ENCODE results near the gene NLRP7. TPM values are rescaled to one million over a fixed set of nuclear protein-coding genes. Genes with fewer than 3 reads are reported as not detected.

The NLRP7 gene
- total and polyA plus RNA-seq, 2 donors (not counting 3 experiments of a cell fraction or from before 2014, with no cell fraction given), result not detected

DNA sequence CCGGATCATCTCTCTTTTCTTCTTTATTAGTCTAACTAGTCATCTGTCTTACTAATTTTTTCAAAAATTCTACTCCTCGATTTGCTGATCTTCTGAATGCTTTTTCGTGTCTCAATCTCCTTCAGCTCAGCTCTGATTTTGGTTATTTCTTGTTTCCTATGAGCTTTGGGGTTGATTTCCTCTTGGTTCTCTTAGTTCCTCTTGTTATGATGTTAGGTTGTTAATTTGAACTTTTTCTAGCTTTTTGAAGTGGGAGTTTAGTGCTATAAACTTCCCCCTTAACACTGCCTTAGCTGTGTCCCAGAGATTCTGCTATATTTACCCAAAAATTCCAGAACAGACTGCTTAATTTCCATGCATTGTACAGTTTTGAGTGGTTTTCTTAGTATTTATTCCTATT, 69.9 kb downstream of the NLRP7 start:
- POLR2A ChIA-PET, result no interaction called here
- Histone ChIP-seq H2AFZ (ENCODE audit: low read depth, low read length) (no peak overlapping the region), H3K4me2 (ENCODE audit: insufficient read depth, low read length) (no peak overlapping the region)

More for the DNA sequence above, 69.9 kb downstream of the NLRP7 start:
- intact Hi-C loops (cut with micrococcal nuclease) (no loop called here), dilution Hi-C loops (cut with MboI; ENCODE audit: extremely low pct_ligation_motif_present, low sequenced_read_pairs) (no loop called here)
- Histone ChIP-seq H3K27ac (ENCODE audit: insufficient read depth, low read depth, low read length) (no peak overlapping the region), H3K79me2 (ENCODE audit: control insufficient read depth, insufficient read depth, low read length) (no peaks in the 10 kb centered on the region), H3K9ac (replicated peaks; ENCODE audit: extremely low read depth, insufficient read depth, low read length) (no peak overlapping the region), H3K36me3 (ENCODE audit: control insufficient read depth in 2 of 2, extremely low read depth in 1 of 2, insufficient read depth in 2 of 2, low read length in 2 of 2) (no peaks in the 10 kb centered on the region), H4K20me1 (replicated peaks; ENCODE audit: control insufficient read depth, extremely low read depth, insufficient read depth, low read length) (no peaks in the 10 kb centered on the region), H3K9me1 (replicated peaks; ENCODE audit: control insufficient read depth, extremely low read depth, insufficient read depth, low read length) (no peaks in the 10 kb centered on the region), H3K9me3 (replicated peaks; ENCODE audit: control insufficient read depth, insufficient read depth, low read length) (no peaks in the 10 kb centered on the region), H3K27me3 (ENCODE audit: control insufficient read depth in 2 of 2, insufficient read depth in 2 of 2, low read length in 2 of 2) (no peaks in the 10 kb centered on the region), H3K4me1 (ENCODE audit: control insufficient read depth, extremely low read depth, insufficient read depth, low read length) (no peaks in the 10 kb centered on the region), H3K4me3 (replicated peaks in 1 of 3; ENCODE audit: insufficient read depth in 1 of 3, low read depth in 1 of 3, low read length in 3 of 3) (no peak overlapping the region)
- no peak for TF ChIP-seq EZH2 (IDR thresholded peaks at IDR 0.05; ENCODE audit: borderline replicate concordance, low read depth, low read length, severe bottlenecking)
- no peak for TF ChIP-seq GATA2 (IDR thresholded peaks at IDR 0.05; ENCODE audit: insufficient read depth, insufficient read length, low read depth, low read length)
- TF ChIP-seq, protein P1, sequence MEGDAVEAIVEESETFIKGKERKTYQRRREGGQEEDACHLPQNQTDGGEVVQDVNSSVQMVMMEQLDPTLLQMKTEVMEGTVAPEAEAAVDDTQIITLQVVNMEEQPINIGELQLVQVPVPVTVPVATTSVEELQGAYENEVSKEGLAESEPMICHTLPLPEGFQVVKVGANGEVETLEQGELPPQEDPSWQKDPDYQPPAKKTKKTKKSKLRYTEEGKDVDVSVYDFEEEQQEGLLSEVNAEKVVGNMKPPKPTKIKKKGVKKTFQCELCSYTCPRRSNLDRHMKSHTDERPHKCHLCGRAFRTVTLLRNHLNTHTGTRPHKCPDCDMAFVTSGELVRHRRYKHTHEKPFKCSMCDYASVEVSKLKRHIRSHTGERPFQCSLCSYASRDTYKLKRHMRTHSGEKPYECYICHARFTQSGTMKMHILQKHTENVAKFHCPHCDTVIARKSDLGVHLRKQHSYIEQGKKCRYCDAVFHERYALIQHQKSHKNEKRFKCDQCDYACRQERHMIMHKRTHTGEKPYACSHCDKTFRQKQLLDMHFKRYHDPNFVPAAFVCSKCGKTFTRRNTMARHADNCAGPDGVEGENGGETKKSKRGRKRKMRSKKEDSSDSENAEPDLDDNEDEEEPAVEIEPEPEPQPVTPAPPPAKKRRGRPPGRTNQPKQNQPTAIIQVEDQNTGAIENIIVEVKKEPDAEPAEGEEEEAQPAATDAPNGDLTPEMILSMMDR (IDR thresholded peaks at IDR 0.05; ENCODE audit: extremely low read depth in 1 of 2, insufficient read depth in 1 of 2, low read depth in 1 of 2, low read length in 2 of 2), result no peak
- no peak for TF ChIP-seq FOS (IDR thresholded peaks at IDR 0.05; ENCODE audit: borderline replicate concordance, insufficient read depth, low read length)
- TF ChIP-seq, protein P2, sequence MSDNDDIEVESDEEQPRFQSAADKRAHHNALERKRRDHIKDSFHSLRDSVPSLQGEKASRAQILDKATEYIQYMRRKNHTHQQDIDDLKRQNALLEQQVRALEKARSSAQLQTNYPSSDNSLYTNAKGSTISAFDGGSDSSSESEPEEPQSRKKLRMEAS (IDR thresholded peaks at IDR 0.05; ENCODE audit: insufficient read depth, insufficient read length), result no peak
- TF ChIP-seq MYC (IDR thresholded peaks at IDR 0.05; ENCODE audit: low read depth, low read length), result no peak
- no peak for TF ChIP-seq JUN (IDR thresholded peaks at IDR 0.05; ENCODE audit: borderline replicate concordance, insufficient read depth, insufficient read length, low read depth)
- TF ChIP-seq POLR2A (IDR thresholded peaks at IDR 0.05; ENCODE audit: low read depth, low read length), result no peak
- no peak for TF ChIP-seq POLR2AphosphoS5 (IDR thresholded peaks at IDR 0.05; ENCODE audit: insufficient read depth, low read depth, low read length)
- DNase-seq (ENCODE audit: low read depth, low spot score) (no peak), FAIRE-seq (no peak)
- CTCF ChIA-PET, result no interaction called here
- BruUV-seq (replicated peaks), result no TSS peak
